WI38 (cell line): ENCODE measurements around the gene RFX7.

Experiments
- H3K4me3 ChIP-seq: 2 replicates; pipeline ENCODE4 v1.5.1; 2011; ENCODE audit warnings: low read depth, mild to moderate bottlenecking, control low read depth, low read length
- CTCF ChIP-seq: IDR thresholded peaks from 2 replicates; pipeline ENCODE4 v1.5.1; 2012; ENCODE audit warnings: low read depth, mild to moderate bottlenecking, control low read depth, low read length

RFX7 gene

GRCh38 chr15:56202701-56203100 lies 41.0 kb downstream of the RFX7 start:
- H3K4me3 ChIP-seq: no peak overlapping the region
- TF ChIP-seq CTCF: no peak

GRCh38 chr15:56199038-56199437 lies 44.6 kb downstream of the RFX7 start:
- no peak for TF ChIP-seq CTCF
- H3K4me3 ChIP-seq: no peak overlapping the region

- no peak overlapping the region for H3K4me3 ChIP-seq
- TF ChIP-seq CTCF: no peak
These were observed 49.6 kb downstream of the RFX7 start for GRCh38 chr15:56194035-56194434.

DNA sequence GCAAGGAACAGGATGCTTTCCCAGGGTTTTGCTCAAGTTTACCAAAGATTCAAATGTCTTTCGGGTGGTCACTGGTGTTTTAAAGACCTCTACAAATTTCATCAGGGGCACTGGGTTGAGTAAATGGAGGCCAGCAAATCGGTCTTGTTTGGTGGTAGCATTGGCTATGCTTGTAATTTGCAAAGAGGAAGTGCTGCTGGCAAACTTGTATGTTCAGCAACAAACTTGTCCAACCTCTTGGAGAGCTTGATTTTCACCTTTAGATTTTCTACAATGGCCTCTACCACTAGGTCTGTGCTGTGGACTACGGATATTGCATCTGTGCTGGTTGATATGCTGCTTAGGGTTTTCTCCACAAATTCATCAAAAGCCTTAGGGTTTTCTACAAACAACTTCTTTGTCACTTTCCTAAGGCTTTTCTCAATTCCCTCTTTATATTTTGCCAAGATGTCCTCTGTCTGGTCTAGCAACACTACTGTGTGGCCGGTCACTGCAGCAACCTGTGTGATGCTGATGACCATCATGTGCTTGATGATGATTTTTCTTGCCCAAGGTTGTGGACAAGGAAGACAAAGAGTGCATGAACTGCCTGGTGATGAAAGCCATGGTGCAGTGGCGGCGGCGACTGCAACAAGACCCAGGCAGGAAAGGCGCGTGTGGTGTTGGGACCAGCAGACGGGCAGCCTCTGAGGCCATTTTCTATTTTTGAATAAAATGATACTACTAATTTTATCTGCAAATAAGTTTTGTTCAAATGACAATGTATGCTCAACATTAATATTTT lies 50.8 kb downstream of the RFX7 start:
- TF ChIP-seq CTCF: no peak
- no peak overlapping the region for H3K4me3 ChIP-seq

DNA sequence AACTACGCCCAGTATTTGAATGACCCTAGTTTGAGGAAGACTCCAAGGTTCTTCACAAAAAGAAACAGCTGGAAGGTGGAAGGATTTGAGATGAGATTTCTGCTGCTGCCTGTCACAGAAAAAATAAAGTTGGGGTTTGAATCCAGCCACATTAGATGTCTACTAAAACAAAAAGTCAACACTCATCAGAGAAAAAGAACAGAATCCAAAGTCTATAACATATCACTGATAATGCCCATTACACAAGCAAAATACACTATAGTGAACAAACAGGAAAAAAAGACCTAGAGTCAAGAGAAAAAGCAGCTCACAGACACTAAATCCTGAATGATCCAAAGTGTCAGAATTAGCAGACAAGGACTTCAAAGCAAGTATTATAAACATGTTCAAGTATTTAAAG lies 56.0 kb downstream of the RFX7 start:
- H3K4me3 ChIP-seq: no peak overlapping the region
- TF ChIP-seq CTCF: no peak

DNA sequence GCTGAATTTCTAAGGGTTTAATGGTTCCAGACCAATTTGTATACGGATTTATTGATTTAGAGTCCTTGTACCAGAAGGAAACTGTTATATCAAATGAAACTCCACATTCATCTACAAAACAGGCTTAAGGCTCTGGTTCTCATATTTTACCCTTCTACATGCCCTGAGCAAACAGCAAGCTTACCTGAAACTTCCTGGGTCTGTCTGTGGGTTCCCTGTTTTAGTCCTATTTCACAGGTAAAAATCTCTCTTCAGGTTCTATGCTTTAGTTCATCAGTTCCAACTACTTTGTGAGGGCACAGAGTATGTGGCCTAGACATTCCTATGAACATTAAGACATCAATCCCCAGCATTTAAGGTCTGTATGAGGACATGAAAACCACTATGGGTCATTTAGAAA lies 57.7 kb downstream of the RFX7 start:
- H3K4me3 ChIP-seq: no peak overlapping the region

DNA sequence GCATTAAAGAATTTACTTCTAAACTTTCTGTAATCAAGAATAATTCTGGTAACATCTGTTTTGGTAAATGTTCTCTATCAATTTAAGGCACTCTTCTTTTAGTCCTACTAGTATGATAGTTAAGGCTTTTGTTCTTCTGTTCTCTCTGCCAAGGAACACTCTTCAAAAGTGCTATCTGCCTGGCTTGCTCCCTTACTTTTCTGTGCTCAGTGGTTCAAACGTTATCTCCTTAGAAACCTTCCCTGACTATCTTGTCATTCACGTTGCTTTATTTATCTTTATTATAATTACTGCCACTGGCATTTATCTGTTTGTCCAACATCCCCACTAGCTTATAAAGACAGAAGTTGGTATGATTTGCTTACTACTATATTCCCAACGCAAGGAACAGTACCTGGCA lies 59.2 kb downstream of the RFX7 start:
- TF ChIP-seq CTCF: no peak
- no peak overlapping the region for H3K4me3 ChIP-seq

More for the DNA sequence above, 57.7 kb downstream of the RFX7 start:
- TF ChIP-seq CTCF: no peak
